Inflammatory macrophage (primary cell): ENCODE data around the gene NEGR1.
A peak's percentile ranks its signal among the peaks of the same experiment; 100 is the strongest.

Source experiments
- DNase-seq, 2 donors: peaks; one replicate each; pipeline ENCODE4 v3.0.0-alpha.2; 2020 to 2022

The NEGR1 gene

GRCh38 chr1:71843012-71843411 lies 439.3 kb downstream of the NEGR1 start:
- no peak for DNase-seq

GRCh38 chr1:71839876-71840275 lies 442.5 kb downstream of the NEGR1 start:
- DNase-seq = no peak

GRCh38 chr1:71836904-71837303 lies 445.4 kb downstream of the NEGR1 start:
- DNase-seq = no peak

GRCh38 chr1:71835442-71835813 lies 446.9 kb downstream of the NEGR1 start:
- no peak for DNase-seq

- DNase-seq = no peak
Observed at GRCh38 chr1:71834601-71835441, 447.5 kb downstream of the NEGR1 start.

- peak; percentile 4 to 50 for DNase-seq
Observed at GRCh38 chr1:71831646-71832045, 450.7 kb downstream of the NEGR1 start.

GRCh38 chr1:71829346-71829745 lies 453.0 kb downstream of the NEGR1 start:
- DNase-seq = no peak

- DNase-seq = no peak
Observed at GRCh38 chr1:71828431-71829012, 453.8 kb downstream of the NEGR1 start.

- DNase-seq = no peak
Observed at GRCh38 chr1:71823708-71824305, 458.5 kb downstream of the NEGR1 start.

- DNase-seq = no peak
Observed at GRCh38 chr1:71817028-71817427, 465.3 kb downstream of the NEGR1 start.

GRCh38 chr1:71809085-71809484 lies 473.3 kb downstream of the NEGR1 start:
- DNase-seq = no peak

GRCh38 chr1:71804140-71804539 lies 478.2 kb downstream of the NEGR1 start:
- no peak for DNase-seq

GRCh38 chr1:71796006-71796405 lies 486.3 kb downstream of the NEGR1 start:
- DNase-seq = no peak

- DNase-seq = peak in 1 of 2 donors; percentile 4
Observed at GRCh38 chr1:71792264-71792663, 490.1 kb downstream of the NEGR1 start.

GRCh38 chr1:71788113-71788512 lies 494.2 kb downstream of the NEGR1 start:
- no peak for DNase-seq

- no peak for DNase-seq
Observed at GRCh38 chr1:71787699-71788098, 494.6 kb downstream of the NEGR1 start.

GRCh38 chr1:71786218-71786617 lies 496.1 kb downstream of the NEGR1 start:
- no peak for DNase-seq

- no peak for DNase-seq
Observed at GRCh38 chr1:71785450-71785849, 496.9 kb downstream of the NEGR1 start.

GRCh38 chr1:71785000-71785399 lies 497.3 kb downstream of the NEGR1 start:
- no peak for DNase-seq

- no peak for DNase-seq
Observed at GRCh38 chr1:71784241-71784640, 498.1 kb downstream of the NEGR1 start.

GRCh38 chr1:71783071-71783470 lies 499.3 kb downstream of the NEGR1 start:
- no peak for DNase-seq

GRCh38 chr1:71781450-71781849 lies 500.9 kb downstream of the NEGR1 start:
- DNase-seq = no peak

GRCh38 chr1:71780681-71781080 lies 501.7 kb downstream of the NEGR1 start:
- no peak for DNase-seq

GRCh38 chr1:71778940-71779339 lies 503.4 kb downstream of the NEGR1 start:
- no peak for DNase-seq
